ENCODE results near the gene MZT2A.
"Not testable (repeated sequence)": the region's sequence is repeated elsewhere in the genome, so short reads cannot be mapped to it uniquely, and the experiment has no call there.

GRCh38 chr2:131444736-131445514 lies 47.3 kb downstream of the MZT2A start:
- TF ChIP-seq EZH2phosphoT487 (conservative IDR thresholded peaks at IDR 0.05; ENCODE audit: low read length); CTCF (IDR thresholded peaks at IDR 0.05; ENCODE audit: insufficient read depth, low read length, poor library complexity, severe bottlenecking): not testable (repeated sequence)

Data from SU-DHL-6 (cell line).